Omental fat pad (tissue), 4 donors: ENCODE measurements around the gene SCYGR4. TPM values are rescaled to one million over a fixed set of nuclear protein-coding genes. Genes with fewer than 3 reads are reported as not detected.

ENCODE experiments used
- ATAC-seq: fragments of 150-250 bp; one replicate; pipeline ENCODE4 v1.9.1; 2016; ENCODE audit warnings: mild to moderate bottlenecking, moderate library complexity; ENCODE audit not compliant: low FRiP score
- DNase-seq: peaks from one replicate; pipeline ENCODE4 v3.0.0-alpha.2; 2019; ENCODE audit warnings: low spot score
- CTCF ChIP-seq, 3 donors: fragments of 450-650 bp; IDR thresholded peaks; one replicate each; pipeline ENCODE4 v1.5.1; 2016 to 2017; ENCODE audit warnings: antibody characterized with exemption in 3 of 3, mild to moderate bottlenecking in 3 of 3, moderate library complexity in 2 of 3
- total RNA-seq, 4 donors: library from RNA; depleted of rRNA; stranded (reverse); fragments of >200 nt; gene quantifications; one replicate each; pipeline ENCODE4 v1.1.0, GENCODE V29; 2016

SCYGR4 gene
- total RNA-seq, 4 donors from 2014 or later = 0.84 TPM; not detected in 3

GRCh38 chr2:227613272-227613660, 4.0 kb upstream of the SCYGR4 start:
- DNase-seq (no peak), ATAC-seq (no peak)
- no peak for TF ChIP-seq CTCF (IDR thresholded peaks at IDR 0.05)

- no peak for TF ChIP-seq CTCF (IDR thresholded peaks at IDR 0.05)
- no peak for ATAC-seq
These were observed 3.1 kb upstream of the SCYGR4 start for GRCh38 chr2:227614246-227614645.

GRCh38 chr2:227614740-227615139, 2.6 kb upstream of the SCYGR4 start, which contains the start of gene SCYGR3:
TSS of gene SCYGR3 (minus strand) at chr2:227614840. CDS start at chr2:227614840, 0 bp downstream.
- no peak for DNase-seq
- ATAC-seq = no peak
- no peak for TF ChIP-seq CTCF (IDR thresholded peaks at IDR 0.05)

More at GRCh38 chr2:227614246-227614645, 3.1 kb upstream of the SCYGR4 start:
- DNase-seq = no peak

- no peak for TF ChIP-seq CTCF (IDR thresholded peaks at IDR 0.05)
- no peak for DNase-seq
- ATAC-seq = no peak
These were observed 2.1 kb upstream of the SCYGR4 start for GRCh38 chr2:227615181-227615580.

GRCh38 chr2:227615906-227616305, 1.4 kb upstream of the SCYGR4 start:
- TF ChIP-seq CTCF (IDR thresholded peaks at IDR 0.05) = no peak
- no peak for ATAC-seq

GRCh38 chr2:227616631-227617030, 667 bp upstream of the SCYGR4 start:
- DNase-seq (no peak), ATAC-seq (no peak)
- no peak for TF ChIP-seq CTCF (IDR thresholded peaks at IDR 0.05)

More at GRCh38 chr2:227615906-227616305, 1.4 kb upstream of the SCYGR4 start:
- DNase-seq = no peak

- DNase-seq = no peak
- ATAC-seq = no peak
- no peak for TF ChIP-seq CTCF (IDR thresholded peaks at IDR 0.05)
These were observed 5.9 kb downstream of the SCYGR4 start for GRCh38 chr2:227623226-227623625.
